Hematopoietic multipotent progenitor cell (in vitro differentiated cells): Measurements from ENCODE around the gene PPM1L. TPM values are rescaled to one million over a fixed set of nuclear protein-coding genes. Genes with fewer than 3 reads are reported as not detected.
"Not testable (repeated sequence)": the region's sequence is repeated elsewhere in the genome, so short reads cannot be mapped to it uniquely, and the experiment has no call there.

Source experiments
- DNase-seq, 3 donors: peaks; one replicate each; pipeline ENCODE4 v3.0.0-alpha.2; 2011 to 2015; ENCODE audit warnings: low read depth in 2 of 3, low spot score in 2 of 3
- total RNA-seq: library from RNA; depleted of rRNA; stranded (reverse); fragments of >200 nt; gene quantifications from one replicate; pipeline ENCODE4 v1.2.3, GENCODE V29; 2012

Gene PPM1L
- 16.4 TPM for total RNA-seq

DNA sequence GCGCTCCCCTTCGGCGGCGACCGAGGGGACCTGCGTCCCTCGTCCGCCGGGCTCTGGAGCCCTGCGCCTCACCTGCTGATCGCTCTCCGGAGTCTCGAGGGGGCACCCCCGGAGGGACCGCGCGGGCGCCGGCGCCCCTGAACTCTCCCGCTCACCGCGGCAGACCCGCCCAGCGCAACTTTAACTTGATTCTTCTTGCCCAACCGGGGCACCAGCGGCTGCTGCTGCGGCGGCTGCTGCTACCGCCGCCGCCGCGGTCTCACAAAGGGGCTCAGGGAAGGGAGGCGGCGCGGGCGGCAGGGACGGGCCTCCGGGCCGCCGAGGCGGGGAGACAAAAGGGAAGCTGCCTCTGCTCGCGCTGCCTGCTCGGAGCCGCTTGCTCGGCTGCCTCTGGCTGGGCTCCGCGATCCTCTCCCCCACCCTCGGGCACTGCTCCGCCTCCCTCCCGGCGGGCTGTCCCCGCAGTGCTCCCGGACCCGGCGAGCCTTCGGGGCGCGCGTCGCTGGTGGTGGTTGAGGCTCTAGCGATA lies at the start of gene PPM1L:
Gene PPM1L (plus strand): TSS at position 456 of the 529 bp plus-strand sequence.
- peak in 2 of 3 donors; percentile 78 to 85 for DNase-seq

DNA sequence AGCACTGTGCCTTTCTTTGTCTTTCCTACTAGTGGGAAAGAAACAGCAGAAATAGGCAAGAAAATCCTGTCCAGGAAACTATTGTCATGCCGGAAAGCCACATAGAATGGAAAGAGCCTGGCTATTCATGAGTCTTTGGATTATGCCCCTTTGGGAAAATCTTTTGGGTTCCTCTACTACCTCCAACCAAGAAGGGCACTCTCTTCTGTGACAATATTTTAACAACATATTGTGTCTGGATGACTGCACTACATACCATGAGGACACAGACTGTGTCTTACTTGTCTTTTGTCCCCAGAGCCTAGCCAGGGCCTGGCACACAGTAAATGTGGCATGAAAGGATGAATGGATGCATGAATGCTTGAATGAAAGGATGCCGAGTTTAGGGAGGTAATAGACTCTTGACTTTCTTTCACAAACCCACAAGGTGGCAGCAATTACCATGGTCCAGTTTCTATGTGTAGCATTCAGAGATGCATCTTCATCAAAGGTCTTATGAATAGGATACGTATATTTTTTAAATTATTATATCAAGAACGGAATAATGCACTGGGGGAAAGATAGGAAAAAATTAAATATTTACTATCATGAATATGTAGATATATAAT lies 48.7 kb upstream of the PPM1L start:
- peak in 2 of 3 donors; percentile 48 to 82 for DNase-seq

DNA sequence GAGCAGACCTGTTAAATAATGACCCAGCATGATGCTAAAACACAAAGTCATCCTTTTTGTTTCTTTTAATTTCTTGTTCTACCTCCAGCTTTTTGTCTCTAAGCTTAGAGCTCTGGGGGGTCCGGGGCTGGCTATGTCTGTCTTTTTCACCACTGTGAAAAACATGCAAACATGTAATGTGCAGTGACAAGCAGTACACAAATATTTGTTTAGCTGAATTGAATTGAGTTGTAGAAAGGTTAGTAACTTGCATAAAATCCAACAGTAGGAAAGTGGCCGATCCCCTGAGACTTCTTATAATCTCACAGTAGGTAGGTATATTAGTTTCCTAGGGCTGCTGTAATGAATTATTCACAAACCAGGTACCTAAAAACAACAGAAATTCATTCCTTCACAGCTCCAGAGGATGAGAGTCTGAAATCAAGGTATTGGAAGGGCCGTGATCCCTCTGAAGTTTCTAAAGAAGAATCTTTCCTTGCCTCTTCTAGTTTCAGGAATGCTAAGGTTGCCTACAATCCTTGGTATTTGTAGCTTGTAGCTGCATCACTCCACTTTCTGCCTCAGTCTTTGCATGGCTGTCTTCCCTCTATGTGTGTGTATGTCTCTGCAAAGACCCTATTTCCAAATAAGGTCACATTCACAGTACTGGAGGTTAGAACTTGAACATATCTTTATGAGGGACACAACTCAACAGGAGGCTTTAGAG lies 46.4 kb upstream of the PPM1L start:
- no peak for DNase-seq

DNA sequence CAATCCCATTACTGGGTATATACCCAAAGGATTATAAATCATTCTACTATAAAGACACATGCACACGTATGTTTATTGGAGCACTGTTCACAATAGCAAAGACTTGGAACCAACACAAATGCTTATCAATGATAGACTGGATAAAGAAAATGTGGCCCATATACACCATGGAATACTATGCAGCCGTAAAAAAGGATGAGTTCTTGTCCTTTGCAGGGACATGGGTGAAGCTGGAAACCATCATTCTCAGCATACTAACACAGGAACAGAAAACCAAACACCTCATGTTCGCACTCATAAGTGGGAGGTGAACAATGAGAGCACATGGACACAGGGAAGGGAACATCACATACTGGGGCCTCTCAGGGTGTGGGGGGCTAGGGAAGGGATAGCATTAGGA lies 42.9 kb upstream of the PPM1L start:
- not testable (repeated sequence) for DNase-seq

- DNase-seq = no peak
These were observed 36.3 kb upstream of the PPM1L start for GRCh38 chr3:160719710-160720109.

- DNase-seq = no peak
These were observed 35.8 kb upstream of the PPM1L start for GRCh38 chr3:160720123-160720746.

DNA sequence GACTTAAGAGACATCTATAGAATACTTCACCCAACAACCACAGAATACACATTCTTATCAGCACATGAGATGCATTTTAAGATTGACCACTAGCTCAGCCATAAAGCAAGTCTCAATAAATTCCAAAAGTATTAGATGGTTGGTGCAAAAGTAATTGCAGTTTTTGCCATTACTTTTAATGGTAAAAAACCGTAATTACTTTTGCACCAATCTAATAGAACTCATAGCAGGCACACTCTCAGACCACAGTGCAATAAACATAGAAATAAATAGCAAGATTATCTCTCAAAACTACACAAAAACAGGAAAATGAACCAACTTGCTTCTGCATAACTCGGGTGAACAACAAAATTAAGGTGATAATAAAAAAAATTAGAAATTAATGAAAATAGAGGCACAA lies 33.7 kb upstream of the PPM1L start:
- DNase-seq = no peak

GRCh38 chr3:160725338-160725737 lies 30.7 kb upstream of the PPM1L start:
- DNase-seq = no peak

GRCh38 chr3:160735826-160736225 lies 20.2 kb upstream of the PPM1L start:
- no peak for DNase-seq

DNA sequence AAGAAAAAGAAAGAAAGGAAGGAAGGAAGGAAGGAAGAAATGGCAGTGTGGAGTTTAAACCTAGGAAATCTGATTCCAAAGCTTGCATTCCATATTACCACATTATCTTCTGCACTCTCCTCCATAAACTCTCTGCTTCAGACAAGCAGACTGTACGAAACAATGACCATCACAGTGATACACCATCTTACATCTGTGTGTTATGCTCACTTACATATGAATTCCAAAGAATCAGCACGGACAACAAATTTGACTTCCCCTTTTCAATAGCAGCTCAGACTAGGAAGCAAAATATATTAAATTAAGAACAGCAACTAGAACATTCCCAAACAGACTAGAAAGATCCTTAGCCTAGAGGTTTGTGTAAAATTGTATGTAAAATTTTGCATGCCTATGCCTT lies 18.0 kb upstream of the PPM1L start:
- DNase-seq = peak in 1 of 3 donors; percentile 23

DNA sequence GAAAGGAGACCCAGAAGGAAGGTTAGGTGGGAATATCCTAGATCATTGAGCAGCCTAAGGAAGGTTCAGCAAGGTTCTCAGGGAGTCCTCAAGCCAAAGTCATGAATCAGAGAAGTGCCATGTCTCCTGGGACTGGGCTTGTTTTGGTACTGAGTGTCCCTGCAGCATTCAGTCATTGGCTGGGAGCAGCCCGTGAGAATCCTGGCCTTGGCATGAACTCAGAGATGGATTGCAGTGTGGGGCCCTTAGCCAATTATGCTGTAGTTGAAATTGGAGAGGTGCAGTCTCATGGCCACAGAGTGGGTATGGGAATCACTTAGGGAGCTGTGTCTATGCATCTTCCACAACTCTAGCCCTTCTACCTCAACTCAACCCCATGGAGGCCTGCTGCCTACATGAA lies 17.0 kb upstream of the PPM1L start:
- no peak for DNase-seq

GRCh38 chr3:160746976-160747375 lies 9.1 kb upstream of the PPM1L start:
- no peak for DNase-seq

- peak in 2 of 3 donors; percentile 21 to 71 for DNase-seq
These were observed 8.6 kb upstream of the PPM1L start for GRCh38 chr3:160747422-160747821.

DNA sequence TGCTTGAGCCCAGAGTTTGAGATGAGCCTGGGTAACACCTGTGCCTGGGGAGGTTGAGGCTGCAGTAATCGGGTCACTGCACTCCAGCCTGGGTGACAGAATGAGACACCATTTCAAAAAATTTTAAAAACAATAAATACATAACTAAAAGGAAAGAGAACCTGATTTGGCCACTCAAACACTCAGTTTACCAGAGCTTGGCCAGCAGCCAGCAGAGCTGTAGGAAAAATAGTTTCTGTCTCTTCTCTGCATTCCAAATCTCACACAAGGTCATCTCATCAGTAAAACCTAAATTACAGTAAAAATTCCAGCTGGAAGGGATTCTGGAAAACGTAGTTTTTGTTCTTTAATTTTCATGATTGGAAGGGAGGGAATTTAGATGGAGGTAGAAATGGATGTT lies 7.8 kb upstream of the PPM1L start:
- no peak for DNase-seq

GRCh38 chr3:160748787-160749186 lies 7.2 kb upstream of the PPM1L start:
- DNase-seq = no peak

DNA sequence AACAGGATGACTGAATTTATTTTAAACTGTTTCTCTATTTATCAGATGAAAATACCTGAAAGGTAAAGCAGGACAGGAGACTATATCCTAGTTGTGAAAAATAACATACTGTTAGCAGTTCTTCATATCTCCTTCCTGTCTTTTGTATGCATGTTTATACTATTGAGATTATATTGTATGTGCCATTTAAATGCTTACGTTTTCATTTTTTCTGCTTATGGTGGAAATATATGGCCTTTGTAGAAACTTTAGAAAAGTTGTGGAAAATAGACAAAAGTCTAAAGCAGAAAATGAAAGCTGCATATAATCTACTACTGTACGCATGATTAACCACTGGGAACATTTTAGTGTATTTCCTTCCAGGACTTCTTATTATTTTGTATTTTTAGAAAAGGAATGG lies 2.1 kb upstream of the PPM1L start:
- DNase-seq = no peak

DNA sequence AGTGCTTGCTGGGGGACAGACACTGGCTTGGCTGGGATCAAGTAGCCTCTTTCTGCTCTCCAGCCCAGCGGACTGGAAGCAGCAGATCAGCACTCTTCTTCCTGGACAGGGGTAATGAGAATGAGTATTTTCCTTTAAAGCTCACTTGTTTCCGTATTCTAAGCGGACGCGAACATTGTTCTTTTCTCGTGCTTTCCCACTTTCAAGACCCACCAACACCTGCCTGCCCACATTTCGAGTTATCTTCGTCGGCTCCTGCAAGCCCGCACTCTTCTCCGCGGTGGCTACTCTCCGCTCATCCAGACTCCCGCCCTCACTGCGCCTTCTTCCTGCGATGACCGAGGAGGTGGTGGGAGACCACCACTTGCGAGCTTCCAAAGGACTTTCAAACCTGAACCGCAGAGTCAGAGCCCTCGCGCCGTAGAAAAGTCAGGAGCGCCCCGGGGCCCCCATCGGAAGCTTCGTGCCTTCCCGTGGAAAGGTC lies 1.6 kb upstream of the PPM1L start:
- DNase-seq = peak in 2 of 3 donors; percentile 20 to 58

DNA sequence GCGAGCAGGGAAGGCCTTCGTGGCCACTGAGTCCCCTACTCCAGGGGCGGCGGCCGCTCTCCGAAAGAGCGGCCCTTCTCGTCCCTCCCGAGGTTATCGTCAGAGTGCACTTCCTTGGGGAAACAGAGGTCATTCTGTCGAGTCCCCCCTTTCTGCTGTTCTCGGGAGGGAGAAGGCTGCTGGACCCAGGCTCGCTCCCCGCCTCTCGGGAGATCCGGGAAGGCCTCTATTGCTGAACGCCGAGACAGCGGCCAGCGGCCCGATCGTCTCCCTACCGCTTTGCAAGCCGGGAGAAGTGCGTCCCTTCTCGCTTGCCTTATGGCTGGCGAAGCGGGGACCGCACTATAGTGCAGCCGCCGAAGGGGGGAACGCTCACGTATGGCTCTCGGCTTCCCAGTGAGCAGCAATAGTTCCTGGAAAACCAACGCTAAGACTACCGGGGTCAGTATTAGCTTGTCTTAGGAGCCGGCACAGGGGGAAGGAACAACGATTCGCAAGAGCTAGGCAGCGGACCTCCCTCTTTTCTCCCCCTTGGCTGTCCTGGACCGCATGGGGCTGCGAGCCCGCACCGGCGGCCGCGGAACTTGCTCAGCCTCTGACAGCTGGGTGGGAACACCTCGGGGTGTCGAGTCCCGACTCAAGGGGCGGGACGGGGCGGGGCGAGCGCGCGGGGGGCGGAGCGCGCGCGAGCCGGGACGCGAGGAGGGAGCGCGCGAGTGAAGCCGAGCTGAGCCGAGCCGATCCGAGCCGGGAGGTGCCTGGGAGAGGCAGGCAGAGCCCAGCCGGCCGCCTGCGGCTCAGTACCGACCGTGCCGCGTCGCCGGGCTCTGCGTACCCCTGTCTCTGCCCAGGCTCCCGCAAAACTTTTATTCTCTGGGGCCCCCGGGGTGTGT lies 930 bp upstream of the PPM1L start:
- DNase-seq = peak; percentile 87 to 96 (median 96)

DNA sequence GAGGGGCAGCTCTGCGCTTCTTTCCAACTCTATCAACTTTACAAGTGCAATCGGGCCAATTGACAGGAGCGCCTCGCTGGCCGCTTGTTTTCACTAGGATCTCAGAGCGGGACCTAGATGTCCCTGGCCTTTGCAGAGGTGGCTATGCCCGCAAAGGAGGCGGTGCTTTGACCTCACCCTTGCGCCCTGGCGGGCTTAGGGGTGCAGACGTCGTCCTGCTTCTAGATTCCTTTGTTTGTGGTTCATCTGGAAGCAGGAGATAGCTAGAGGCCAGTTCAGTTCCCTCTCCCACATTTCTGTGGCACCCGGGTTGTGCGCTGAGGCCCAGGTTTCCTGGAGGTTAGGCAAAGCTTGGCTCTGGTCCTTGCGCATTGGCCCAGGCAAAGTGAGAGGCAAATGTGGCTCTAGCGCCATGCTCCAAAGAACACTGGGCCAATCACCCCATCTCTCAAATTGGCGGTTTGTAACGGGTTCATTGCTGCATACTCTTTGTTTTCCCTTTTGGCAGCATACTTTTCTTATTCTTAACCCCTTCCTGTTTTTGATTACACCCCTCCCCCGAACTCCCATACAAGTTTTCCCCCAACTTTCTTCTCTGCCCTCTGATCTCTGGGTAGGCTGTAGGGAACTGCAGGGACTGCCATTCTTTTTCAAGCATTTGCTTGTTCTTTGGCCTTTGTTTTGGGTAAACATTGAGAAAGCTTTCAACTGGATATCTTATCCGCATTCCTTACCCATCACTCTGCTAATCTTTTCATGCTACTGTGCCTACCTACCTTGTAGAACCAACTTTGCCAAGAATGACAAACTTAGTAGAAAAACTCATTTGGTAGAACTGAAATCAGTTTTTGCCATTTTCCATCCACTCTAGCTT lies 1.4 kb downstream of the PPM1L start:
- DNase-seq = peak in 1 of 3 donors; percentile 8
